GM19328 (cell line): Measurements from ENCODE around the gene LRP5.
"Not testable (repeated sequence)": the region's sequence is repeated elsewhere in the genome, so short reads cannot be mapped to it uniquely, and the experiment has no call there.

Experiments
- ATAC-seq: cut with Tn5 transposase; IDR thresholded peaks from one replicate; pipeline ENCODE4 v1.9.1; 2021; ENCODE audit warnings: mild to moderate bottlenecking, moderate library complexity; ENCODE audit not compliant: unreplicated experiment

The LRP5 gene

GRCh38 chr11:68282141-68282860, 30.1 kb upstream of the LRP5 start:
- ATAC-seq, result no peak

GRCh38 chr11:68282861-68283230, 29.5 kb upstream of the LRP5 start:
- ATAC-seq, result no peak

GRCh38 chr11:68284588-68284987, 27.8 kb upstream of the LRP5 start:
- not testable (repeated sequence) for ATAC-seq

GRCh38 chr11:68287419-68287818, 25.0 kb upstream of the LRP5 start:
- no peak for ATAC-seq

GRCh38 chr11:68289456-68289855, 22.9 kb upstream of the LRP5 start:
- ATAC-seq, result no peak

GRCh38 chr11:68293708-68294107, 18.7 kb upstream of the LRP5 start:
- ATAC-seq, result no peak

GRCh38 chr11:68295271-68295670, 17.1 kb upstream of the LRP5 start:
- no peak for ATAC-seq

- no peak for ATAC-seq
Measured at GRCh38 chr11:68295940-68296339, 16.5 kb upstream of the LRP5 start.

- ATAC-seq, result no peak
Measured at GRCh38 chr11:68296344-68297051, 15.9 kb upstream of the LRP5 start.

- ATAC-seq, result no peak
Measured at GRCh38 chr11:68297052-68297378, 15.4 kb upstream of the LRP5 start.

- ATAC-seq, result no peak
Measured at GRCh38 chr11:68297494-68297811, 14.9 kb upstream of the LRP5 start.

GRCh38 chr11:68297812-68298658, 14.4 kb upstream of the LRP5 start:
- ATAC-seq, result peak; percentile 44

- ATAC-seq, result no peak
Measured at GRCh38 chr11:68298659-68299516, 13.5 kb upstream of the LRP5 start.

GRCh38 chr11:68299517-68299879, 12.9 kb upstream of the LRP5 start:
- not testable (repeated sequence) for ATAC-seq

- ATAC-seq, result no peak
Measured at GRCh38 chr11:68300076-68300830, 12.1 kb upstream of the LRP5 start.

- ATAC-seq, result no peak
Measured at GRCh38 chr11:68302256-68302655, 10.1 kb upstream of the LRP5 start.

- ATAC-seq, result no peak
Measured at GRCh38 chr11:68302670-68303069, 9.7 kb upstream of the LRP5 start.

- no peak for ATAC-seq
Measured at GRCh38 chr11:68303083-68303482, 9.3 kb upstream of the LRP5 start.

GRCh38 chr11:68303982-68304780, 8.2 kb upstream of the LRP5 start:
- no peak for ATAC-seq

- no peak for ATAC-seq
Measured at GRCh38 chr11:68306636-68307035, 5.8 kb upstream of the LRP5 start.
